Natural killer cell (primary cell): ENCODE data around the gene EIF2AK3. TPM values are rescaled to one million over a fixed set of nuclear protein-coding genes. Genes with fewer than 3 reads are reported as not detected.

ENCODE experiments used
- ATAC-seq, 3 donors: fragments of 150-1000 bp in 2 of 3; fragments of 200-7000 bp in 1 of 3; cut with Tn5 transposase; 1 replicate in 1 of 3; 2 replicates in 2 of 3; pipeline ENCODE4 v1.10.0; 2021; ENCODE audit warnings: mild to moderate bottlenecking in 2 of 3, moderate library complexity in 2 of 3
- DNase-seq, 2 donors: peaks; one replicate each; pipeline versions ENCODE4 v3.0.0 to v3.0.0-alpha.2; 2013 to 2021; ENCODE audit warnings: mixed read lengths in 1 of 2
- H3K27ac ChIP-seq: one replicate; pipeline ENCODE4 v1.5.1; 2013; ENCODE audit warnings: mild to moderate bottlenecking, low read length
- H3K27me3 ChIP-seq: one replicate; pipeline ENCODE4 v1.6.1; 2013; ENCODE audit warnings: low read length; ENCODE audit not compliant: control insufficient read depth, insufficient read depth
- H3K36me3 ChIP-seq: one replicate; pipeline ENCODE4 v1.6.1; 2013; ENCODE audit warnings: low read length; ENCODE audit not compliant: control insufficient read depth, insufficient read depth
- H3K4me1 ChIP-seq: one replicate; pipeline ENCODE4 v1.6.1; 2013; ENCODE audit warnings: low read length; ENCODE audit not compliant: control insufficient read depth, insufficient read depth
- H3K4me3 ChIP-seq: one replicate; pipeline ENCODE4 v1.5.1; 2013; ENCODE audit warnings: low read length
- H3K9me3 ChIP-seq: one replicate; pipeline ENCODE4 v1.6.1; 2013; ENCODE audit warnings: low read length; ENCODE audit not compliant: control insufficient read depth, insufficient read depth
- H3K27ac Mint-ChIP-seq, 2 donors: one replicate each; pipeline ENCODE4 v1.8.0; 2022; ENCODE audit warnings: mild to moderate bottlenecking in 2 of 2, mixed read lengths in 2 of 2, moderate library complexity in 1 of 2
- H3K27me3 Mint-ChIP-seq, 2 donors: one replicate each; pipeline ENCODE4 v1.8.0; 2022; ENCODE audit warnings: low read depth in 2 of 2, mixed read lengths in 2 of 2
- H3K36me3 Mint-ChIP-seq: one replicate; pipeline ENCODE4 v1.8.0; 2022; ENCODE audit warnings: mixed read lengths
- H3K4me1 Mint-ChIP-seq, 2 donors: one replicate each; pipeline ENCODE4 v1.8.0; 2022; ENCODE audit warnings: mixed read lengths in 2 of 2
- H3K4me3 Mint-ChIP-seq: one replicate; pipeline ENCODE4 v1.8.0; 2022; ENCODE audit warnings: mild to moderate bottlenecking, moderate library complexity, mixed read lengths
- H3K9me3 Mint-ChIP-seq, 2 donors: one replicate each; pipeline ENCODE4 v1.8.0; 2022; ENCODE audit warnings: mixed read lengths in 2 of 2
- WGBS: methylation state at CpG from one replicate; pipeline ENCODE4 v1.1.7; 2013; ENCODE audit warnings: missing lambda C conversion rate; ENCODE audit not compliant: insufficient coverage; 5-methylcytosine and 5-hydroxymethylcytosine counted together
- intact Hi-C: fragments of 100-400 bp; cut with micrococcal nuclease; formaldehyde crosslinking; loops from one replicate; pipeline ENCODE4 v1.14.2; 2022
- total RNA-seq, 4 donors: library from RNA; stranded (reverse); fragments of 120-200 nt in 1 of 4; gene quantifications; one replicate each; pipeline versions ENCODE4 v1.2.3 to v1.2.4, GENCODE V29; 2013 to 2022
- TF ChIP-seq, protein P1 (sequence below): fragments of 200-600 bp; IDR thresholded peaks from one replicate; pipeline ENCODE4 v1.8.0; 2022; ENCODE audit warnings: antibody characterized with exemption

The EIF2AK3 gene
- total RNA-seq, 3 donors from 2014 or later (not counting 1 experiment from before 2014, with no cell fraction given): 29.9 to 43.7 (median 33.4) TPM

DNA sequence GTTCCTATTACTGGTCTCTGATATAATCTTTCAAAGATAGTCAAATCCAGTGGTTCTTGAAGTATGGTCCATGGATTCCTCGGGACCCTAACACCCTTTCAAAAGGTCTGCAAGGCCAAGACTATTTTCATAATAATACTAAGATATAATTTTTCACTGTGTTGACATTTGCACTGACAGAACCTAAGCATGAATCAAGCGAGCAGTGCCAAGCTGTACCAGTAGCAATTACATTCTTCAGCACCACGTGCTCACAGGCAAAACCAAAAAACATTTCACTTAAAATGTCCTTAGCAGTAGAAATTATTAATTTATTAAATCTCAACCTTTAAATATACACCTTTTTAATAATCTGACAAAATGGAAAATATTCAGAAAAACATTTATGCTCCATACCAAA lies 59.1 kb downstream of the EIF2AK3 start:
- Histone ChIP-seq H3K36me3 (peaks cover 46% of the 10 kb centered on the region), H3K9me3 (no peaks in the 10 kb centered on the region), H3K4me1 (no peaks in the 10 kb centered on the region), H3K27ac (no peak overlapping the region), H3K27me3 (no peaks in the 10 kb centered on the region), H3K4me3 (no peak overlapping the region)
- peaks cover 0 to 10% of the 10 kb centered on the region in 2 donors for H3K4me1 Mint-ChIP-seq
- intact Hi-C loops: no loop called here
- no peaks in the 10 kb centered on the region for H3K27me3 Mint-ChIP-seq
- peaks cover 21% of the 10 kb centered on the region for H3K36me3 Mint-ChIP-seq
- 97% methylated on average over 3 of the region's 3 CpGs for WGBS
- DNase-seq: no peak
- TF ChIP-seq, protein P1, sequence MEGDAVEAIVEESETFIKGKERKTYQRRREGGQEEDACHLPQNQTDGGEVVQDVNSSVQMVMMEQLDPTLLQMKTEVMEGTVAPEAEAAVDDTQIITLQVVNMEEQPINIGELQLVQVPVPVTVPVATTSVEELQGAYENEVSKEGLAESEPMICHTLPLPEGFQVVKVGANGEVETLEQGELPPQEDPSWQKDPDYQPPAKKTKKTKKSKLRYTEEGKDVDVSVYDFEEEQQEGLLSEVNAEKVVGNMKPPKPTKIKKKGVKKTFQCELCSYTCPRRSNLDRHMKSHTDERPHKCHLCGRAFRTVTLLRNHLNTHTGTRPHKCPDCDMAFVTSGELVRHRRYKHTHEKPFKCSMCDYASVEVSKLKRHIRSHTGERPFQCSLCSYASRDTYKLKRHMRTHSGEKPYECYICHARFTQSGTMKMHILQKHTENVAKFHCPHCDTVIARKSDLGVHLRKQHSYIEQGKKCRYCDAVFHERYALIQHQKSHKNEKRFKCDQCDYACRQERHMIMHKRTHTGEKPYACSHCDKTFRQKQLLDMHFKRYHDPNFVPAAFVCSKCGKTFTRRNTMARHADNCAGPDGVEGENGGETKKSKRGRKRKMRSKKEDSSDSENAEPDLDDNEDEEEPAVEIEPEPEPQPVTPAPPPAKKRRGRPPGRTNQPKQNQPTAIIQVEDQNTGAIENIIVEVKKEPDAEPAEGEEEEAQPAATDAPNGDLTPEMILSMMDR: no peak
- no peak for ATAC-seq
- no peaks in the 10 kb centered on the region for H3K9me3 Mint-ChIP-seq
- H3K27ac Mint-ChIP-seq: no peak overlapping the region
- H3K4me3 Mint-ChIP-seq: no peak overlapping the region

DNA sequence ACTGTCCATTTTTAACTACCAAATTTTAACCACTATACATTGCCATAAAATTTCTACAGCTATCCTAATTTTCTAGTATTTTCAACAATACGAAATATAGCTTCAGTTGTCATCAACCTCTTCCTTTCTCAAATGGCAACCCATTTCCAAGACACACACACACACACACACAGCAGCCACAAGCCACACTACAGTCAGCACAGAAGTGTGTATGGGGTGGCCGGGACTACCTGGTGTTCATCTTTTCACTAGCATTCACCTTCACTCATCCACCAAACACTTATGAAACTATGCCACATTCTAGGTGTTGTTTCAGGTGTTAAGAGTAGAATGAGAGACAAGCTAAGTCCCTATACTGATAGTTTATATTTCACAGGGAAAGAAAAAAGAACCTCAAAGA lies 62.9 kb downstream of the EIF2AK3 start:
- no peaks in the 10 kb centered on the region for H3K27me3 Mint-ChIP-seq
- WGBS: 94% methylated on average over 1 of the region's 2 CpGs
- H3K9me3 ChIP-seq: no peaks in the 10 kb centered on the region
- H3K9me3 Mint-ChIP-seq: no peaks in the 10 kb centered on the region
- peaks cover 43% of the 10 kb centered on the region for H3K36me3 ChIP-seq
- ATAC-seq: no peak
- no peak overlapping the region for H3K27ac ChIP-seq
- H3K4me1 ChIP-seq: no peaks in the 10 kb centered on the region
- peaks cover 27% of the 10 kb centered on the region for H3K36me3 Mint-ChIP-seq
- H3K4me3 Mint-ChIP-seq: no peak overlapping the region
- H3K27ac Mint-ChIP-seq: peak overlapping the region in 1 of 2 donors; percentile 6
- H3K27me3 ChIP-seq: no peaks in the 10 kb centered on the region
- TF ChIP-seq, protein P1: no peak
- no peak for DNase-seq
- no peak overlapping the region for H3K4me3 ChIP-seq
- intact Hi-C loops: no loop called here
- H3K4me1 Mint-ChIP-seq: peaks cover 4 to 10% of the 10 kb centered on the region in 2 donors

DNA sequence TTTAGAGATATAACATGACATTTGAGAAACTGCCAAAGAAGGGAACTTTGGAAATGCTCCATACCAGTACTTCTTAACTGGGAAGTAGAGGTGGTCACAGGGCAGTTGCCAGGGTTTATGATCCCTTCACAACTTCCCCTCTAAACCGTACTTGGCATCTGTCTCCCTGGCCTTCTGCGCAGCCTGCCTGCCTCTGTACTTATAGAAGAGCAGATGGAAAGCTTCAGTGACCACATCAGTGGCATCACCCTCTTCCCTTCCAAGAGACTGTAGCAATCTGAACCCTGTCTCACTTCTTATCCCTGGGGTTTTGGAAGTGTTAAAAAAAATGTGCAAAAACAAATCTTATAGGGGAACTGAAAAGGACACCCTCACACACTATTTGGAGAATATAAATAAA lies 64.1 kb downstream of the EIF2AK3 start:
- H3K9me3 Mint-ChIP-seq: no peaks in the 10 kb centered on the region
- no peak overlapping the region for H3K27ac Mint-ChIP-seq
- H3K27me3 ChIP-seq: no peaks in the 10 kb centered on the region
- no peaks in the 10 kb centered on the region for H3K27me3 Mint-ChIP-seq
- no peak for ATAC-seq
- H3K4me1 ChIP-seq: no peaks in the 10 kb centered on the region
- peaks cover 45% of the 10 kb centered on the region for H3K36me3 ChIP-seq
- WGBS: 67% methylated on average over 2 of the region's 2 CpGs
- peaks cover 27% of the 10 kb centered on the region for H3K36me3 Mint-ChIP-seq
- intact Hi-C loops: no loop called here
- H3K9me3 ChIP-seq: no peaks in the 10 kb centered on the region
- H3K4me3 Mint-ChIP-seq: no peak overlapping the region
- no peak for DNase-seq
- no peak overlapping the region for H3K27ac ChIP-seq
- TF ChIP-seq, protein P1: no peak
- no peak overlapping the region for H3K4me3 ChIP-seq
- H3K4me1 Mint-ChIP-seq: peaks cover 4 to 10% of the 10 kb centered on the region in 2 donors

DNA sequence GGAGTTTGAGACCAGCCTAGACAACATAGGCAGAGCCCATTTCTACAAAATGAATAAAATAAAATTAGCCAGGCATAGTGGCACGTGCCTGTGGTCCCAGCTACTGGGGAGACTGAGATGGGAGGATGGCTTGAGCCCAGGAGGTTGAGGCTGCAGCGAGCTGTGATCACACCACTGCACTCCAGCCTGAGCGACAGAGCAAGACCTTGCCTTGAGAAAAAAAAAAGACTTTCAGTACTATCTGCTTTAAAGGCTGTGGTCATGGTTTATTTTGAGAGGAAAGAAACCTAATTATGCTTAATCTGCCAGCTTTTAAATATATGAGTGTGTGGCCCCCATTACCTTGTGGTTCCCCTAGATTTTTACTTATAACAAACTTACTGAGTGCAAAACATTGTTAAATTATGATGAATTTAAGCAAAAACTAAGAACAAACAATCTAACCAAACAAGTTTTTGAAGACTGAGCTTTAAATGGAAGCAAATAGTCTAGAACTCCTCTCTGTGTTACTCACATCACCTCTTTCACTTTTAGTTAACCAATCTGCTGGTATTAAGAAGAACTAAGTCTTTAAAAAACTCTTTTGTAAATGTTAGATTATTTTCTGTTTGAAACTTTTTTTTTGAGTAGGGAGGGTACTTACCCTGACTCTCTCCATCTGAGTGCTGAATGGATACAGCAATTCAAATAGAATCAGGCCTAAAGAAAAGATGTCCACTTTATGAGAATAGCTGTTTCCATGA lies 65.4 kb downstream of the EIF2AK3 start:
- TF ChIP-seq, protein P1: no peak

More for the DNA sequence above, 65.4 kb downstream of the EIF2AK3 start:
- H3K4me3 ChIP-seq: no peak overlapping the region
- no peak overlapping the region for H3K27ac ChIP-seq
- Mint-ChIP-seq H3K4me3 (no peak overlapping the region), H3K36me3 (peaks cover 16% of the 10 kb centered on the region), H3K9me3 (no peaks in the 10 kb centered on the region), H3K27ac (no peak overlapping the region), H3K27me3 (no peaks in the 10 kb centered on the region), H3K4me1 (peaks cover 4 to 5% of the 10 kb centered on the region in 2 donors)
- no peaks in the 10 kb centered on the region for H3K9me3 ChIP-seq
- peaks cover 48% of the 10 kb centered on the region for H3K36me3 ChIP-seq
- intact Hi-C loops: no loop called here
- ATAC-seq (no peak), DNase-seq (no peak)
- no peaks in the 10 kb centered on the region for H3K27me3 ChIP-seq
- 96% methylated on average over 3 of the region's 3 CpGs for WGBS
- no peaks in the 10 kb centered on the region for H3K4me1 ChIP-seq
